AG04450 (cell line): ENCODE data around the gene USP37. TPM values are rescaled to one million over a fixed set of nuclear protein-coding genes. Genes with fewer than 3 reads are reported as not detected.

Source experiments
- CTCF ChIA-PET: fragments of 300-600, 350-600 bp; formaldehyde crosslinking; extraction: SDS; loops from one replicate; lab custom pipeline; 2022; ENCODE audit warnings: antibody characterized with exemption, inconsistent platforms; lab: Charles Lee
- POLR2A ChIA-PET: fragments of 350-600 bp; formaldehyde crosslinking; extraction: SDS; loops from one replicate; lab custom pipeline; 2021; ENCODE audit warnings: antibody characterized with exemption, inconsistent platforms; lab: Yijun Ruan, JAX
- DNase-seq: peaks from one replicate; pipeline ENCODE4 v3.0.0-alpha.2; 2011; ENCODE audit warnings: low read depth, low spot score
- H3K27ac ChIP-seq: one replicate; pipeline ENCODE4 v1.5.1; 2012; ENCODE audit warnings: low read depth, low read length, control low read depth
- H3K27me3 ChIP-seq: one replicate; pipeline ENCODE4 v1.6.0; 2012; ENCODE audit warnings: low read length; ENCODE audit not compliant: control insufficient read depth, insufficient read depth
- H3K4me3 ChIP-seq: 2 replicates; pipeline ENCODE4 v1.5.1; 2011; ENCODE audit warnings: mild to moderate bottlenecking, low read depth, low read length, control low read depth
- H3K9me3 ChIP-seq: 2 replicates; pipeline ENCODE4 v1.5.1; 2012; ENCODE audit warnings: low read length; ENCODE audit not compliant: control insufficient read depth, insufficient read depth
- CTCF ChIP-seq: IDR thresholded peaks from 2 replicates; pipeline ENCODE4 v1.5.1; 2011; ENCODE audit warnings: low read depth, low read length, control low read depth, inconsistent platforms
- polyA plus RNA-seq: library from polyadenylated mRNA; depleted of rRNA; stranded (reverse); fragments of >200 nt; gene quantifications from 2 replicates; pipeline ENCODE4 v1.2.3, GENCODE V29; 2011

Gene USP37
- polyA plus RNA-seq, 1 experiment, result 4.9 TPM

DNA sequence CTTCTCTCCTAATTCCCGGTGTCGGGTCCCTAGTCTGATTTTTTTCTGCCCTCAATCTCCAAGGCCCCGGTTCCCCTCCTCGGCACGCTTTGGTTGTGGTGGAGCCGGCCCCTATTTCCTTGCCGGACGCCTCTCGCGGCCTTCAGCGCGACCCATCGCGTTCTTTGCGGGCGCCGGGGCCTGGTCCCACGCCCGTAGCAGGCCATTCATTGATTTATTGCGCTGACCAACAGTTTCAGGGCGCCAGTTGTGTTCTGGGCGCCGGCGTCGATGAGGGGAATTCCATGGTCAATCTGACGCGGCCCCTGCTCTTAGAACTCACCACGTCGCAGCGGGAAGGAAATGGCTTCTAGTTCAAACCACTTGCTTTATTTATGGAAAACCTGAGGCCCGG lies 884 bp upstream of the USP37 start:
- TF ChIP-seq CTCF, result no peak
- Histone ChIP-seq H3K4me3 (peak overlapping the region; percentile 74), H3K9me3 (no peaks in the 10 kb centered on the region; the same call in 1 of the 2 replicates), H3K27me3 (no peaks in the 10 kb centered on the region), H3K27ac (peak overlapping the region; percentile 95)
- CTCF ChIA-PET, result no interaction called here
- peak; percentile 37 for DNase-seq
- POLR2A ChIA-PET, result no interaction called here

- H3K27ac ChIP-seq, result peak overlapping the region; percentile 72
- no peak for TF ChIP-seq CTCF
- ChIA-PET CTCF (interaction anchor here (1.1 kb wide), 1 partner anchor 80 kb away, joined by 4 read pairs; no protein-coding TSS in a partner anchor), POLR2A (interaction anchor here (0.7 kb wide), 1 partner anchor 15 kb away, joined by 4 read pairs; no protein-coding TSS in a partner anchor)
- no peak for DNase-seq
- no peaks in the 10 kb centered on the region for H3K27me3 ChIP-seq
- H3K4me3 ChIP-seq, result peak overlapping the region; percentile 92
- H3K9me3 ChIP-seq, result no peaks in the 10 kb centered on the region; the same call in 1 of the 2 replicates
Measured at GRCh38 chr2:218567797-218568189, 358 bp downstream of the USP37 start.

DNA sequence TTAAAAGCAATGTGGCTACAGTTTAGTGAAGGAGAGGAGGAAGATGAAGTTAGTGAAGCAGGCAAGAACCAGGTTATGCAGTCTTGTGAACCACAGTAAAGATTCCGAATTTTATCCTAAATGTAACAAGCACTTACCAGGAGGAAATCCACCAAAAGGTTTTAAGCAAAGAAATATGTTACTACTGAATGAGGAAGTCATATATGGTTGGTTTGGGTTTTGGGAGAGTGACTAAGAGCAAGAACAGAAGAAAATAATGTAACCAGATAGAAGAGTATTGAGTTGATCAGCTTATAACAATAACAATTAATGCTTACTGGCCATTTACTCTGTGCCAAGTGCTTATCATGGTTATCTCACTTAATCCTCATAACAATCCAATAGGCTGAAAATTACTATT lies 1.9 kb downstream of the USP37 start:
- Histone ChIP-seq H3K4me3 (no peak overlapping the region), H3K9me3 (no peaks in the 10 kb centered on the region; the same call in 1 of the 2 replicates), H3K27me3 (no peaks in the 10 kb centered on the region), H3K27ac (no peak overlapping the region)
- ChIA-PET CTCF (no interaction called here), POLR2A (no interaction called here)
- TF ChIP-seq CTCF, result no peak
- DNase-seq, result no peak

DNA sequence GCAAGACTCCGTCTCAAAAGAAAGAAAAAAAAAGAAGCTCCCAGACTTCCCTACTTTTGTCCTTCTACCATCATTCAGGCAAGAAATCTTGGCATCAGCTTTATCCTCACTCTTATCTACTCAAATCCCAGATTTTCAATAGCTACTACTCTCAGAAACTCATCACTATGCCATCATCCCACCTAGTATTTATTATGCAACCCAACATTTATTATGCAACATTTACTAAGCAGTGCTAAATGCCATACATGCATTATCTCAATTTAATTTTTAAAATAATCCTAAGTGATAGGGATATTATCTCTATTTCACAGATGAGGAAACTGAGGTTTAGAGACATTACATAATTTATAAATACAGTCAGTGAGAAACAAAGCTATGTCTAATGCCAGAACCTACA lies 4.1 kb downstream of the USP37 start:
- H3K9me3 ChIP-seq, result no peaks in the 10 kb centered on the region; the same call in 1 of the 2 replicates
- no peak overlapping the region for H3K27ac ChIP-seq
- TF ChIP-seq CTCF, result no peak
- CTCF ChIA-PET, result interaction anchor here (1.8 kb wide), 1 partner anchor 84 kb away, joined by 5 read pairs; no protein-coding TSS in a partner anchor
- H3K27me3 ChIP-seq, result no peaks in the 10 kb centered on the region
- POLR2A ChIA-PET, result interaction anchor here (0.7 kb wide), 1 partner anchor 420 kb away, joined by 5 read pairs; no protein-coding TSS in a partner anchor
- no peak overlapping the region for H3K4me3 ChIP-seq
- DNase-seq, result no peak

DNA sequence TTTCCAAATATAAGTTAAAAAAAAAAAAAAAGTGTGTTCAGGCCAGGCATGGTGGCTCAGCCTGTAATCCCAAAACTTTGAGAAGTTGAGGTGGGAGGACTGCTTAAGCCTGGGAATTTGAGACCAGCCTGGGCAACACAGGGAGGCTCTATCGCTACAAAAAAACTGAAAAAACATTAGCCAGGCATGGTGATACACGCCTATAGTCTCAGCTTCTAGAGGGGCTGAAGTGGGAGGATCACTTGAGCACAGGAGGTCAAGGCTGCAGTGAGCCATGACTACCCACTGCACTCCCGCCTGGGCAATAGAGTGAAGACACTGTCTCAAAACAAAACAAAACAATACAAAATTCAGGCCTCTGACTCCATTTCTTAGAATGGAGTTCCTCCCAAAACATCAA lies 9.2 kb downstream of the USP37 start:
- H3K4me3 ChIP-seq, result no peak overlapping the region
- ChIA-PET CTCF (interaction anchor here (0.5 kb wide), 1 partner anchor 82 kb away, joined by 3 read pairs; no protein-coding TSS in a partner anchor), POLR2A (no interaction called here)
- no peak for DNase-seq
- H3K27ac ChIP-seq, result no peak overlapping the region
- no peak for TF ChIP-seq CTCF
- H3K27me3 ChIP-seq, result no peaks in the 10 kb centered on the region
- H3K9me3 ChIP-seq, result no peaks in the 10 kb centered on the region
